Right lobe of liver (tissue), 6 donors: ENCODE measurements around the gene SHKBP1. TPM values are rescaled to one million over a fixed set of nuclear protein-coding genes. Genes with fewer than 3 reads are reported as not detected.

ENCODE experiments used
- ATAC-seq, 4 donors: fragments of 200-7000 bp; cut with Tn5 transposase; one replicate each; pipeline ENCODE4 v1.9.1; 2020; ENCODE audit warnings: mild to moderate bottlenecking in 4 of 4, moderate library complexity in 4 of 4
- DNase-seq, 3 donors: peaks; one replicate each; pipeline ENCODE4 v3.0.0-alpha.2; 2020
- H3K27ac ChIP-seq, 3 donors: fragments of 200-600 bp; one replicate each; pipeline ENCODE4 v1.8.0; 2022
- H3K27me3 ChIP-seq, 2 donors: fragments of 200-600 bp; one replicate each; pipeline ENCODE4 v1.8.0; 2022
- H3K36me3 ChIP-seq, 4 donors: fragments of 200-600 bp; sonication (generic) in 1 of 4; one replicate each; pipeline versions ENCODE4 v1.5.1 to v1.8.0; 2017 to 2022; ENCODE audit warnings: control low read depth in 1 of 4
- H3K4me1 ChIP-seq, 4 donors: fragments of 200-600 bp; sonication (generic) in 1 of 4; one replicate each; pipeline versions ENCODE4 v1.5.1 to v1.8.0; 2017 to 2022; ENCODE audit warnings: control low read depth in 1 of 4
- H3K4me3 ChIP-seq, 3 donors: fragments of 200-600 bp; one replicate each; pipeline ENCODE4 v1.8.0; 2022
- H3K9me3 ChIP-seq, 4 donors: fragments of 200-600 bp; sonication (generic) in 1 of 4; one replicate each; pipeline versions ENCODE4 v1.5.1 to v1.8.0; 2017 to 2022; ENCODE audit warnings: control low read depth in 1 of 4
- POLR2A ChIP-seq: fragments of 450-650 bp; IDR thresholded peaks from one replicate; pipeline ENCODE4 v1.6.1; 2017; ENCODE audit warnings: antibody characterized with exemption, mild to moderate bottlenecking
- WGBS: methylation state at CpG from one replicate; pipeline ENCODE4 v1.1.6; 2018; ENCODE audit warnings: low coverage, low lambda C conversion rate; ENCODE audit not compliant: insufficient coverage; ENCODE audit errors: missing lambda C conversion rate; 5-methylcytosine and 5-hydroxymethylcytosine counted together
- intact Hi-C, 2 donors: fragments of 100-400 bp; cut with DNase I; formaldehyde crosslinking; loops; one replicate each; pipeline versions ENCODE4 v1.11.2 to v1.14.1; 2022
- total RNA-seq, 6 experiments: library from RNA; depleted of rRNA in 2 of 6; stranded (reverse); fragments of >200 nt in 2 of 6; fragmentation: NEBNext Ultra II Directional in 3 of 6; extraction: Animal tissue kit (Norgen Biotek cat#: 25700) in 3 of 6; gene quantifications; one replicate each; pipeline versions ENCODE4 v1.1.0 to v1.2.4, GENCODE V29; 2016 to 2023
- TF ChIP-seq, protein P1 (sequence below), 4 donors: fragments of 200-600 bp in 3 of 4; fragments of 450-650 bp in 1 of 4; IDR thresholded peaks; one replicate each; pipeline versions ENCODE4 v1.5.1 to v1.8.0; 2016 to 2022; ENCODE audit warnings: antibody characterized with exemption in 4 of 4, mild to moderate bottlenecking in 2 of 4
- donor health status: DM: no; HTN: yes; CAD: no.
- donor health status: DM: no; HTN: no; CAD: no.
- donor health status: DM: no; HTN: no; CAD: no.
- donor health status: DM: no; HTN: yes; CAD: no.
- donor health status: DM: no; HTN: yes; CAD: no.

The SHKBP1 gene
- total RNA-seq, 6 experiments from 2014 or later: 16.1 to 29.0 (median 22.4) TPM

DNA sequence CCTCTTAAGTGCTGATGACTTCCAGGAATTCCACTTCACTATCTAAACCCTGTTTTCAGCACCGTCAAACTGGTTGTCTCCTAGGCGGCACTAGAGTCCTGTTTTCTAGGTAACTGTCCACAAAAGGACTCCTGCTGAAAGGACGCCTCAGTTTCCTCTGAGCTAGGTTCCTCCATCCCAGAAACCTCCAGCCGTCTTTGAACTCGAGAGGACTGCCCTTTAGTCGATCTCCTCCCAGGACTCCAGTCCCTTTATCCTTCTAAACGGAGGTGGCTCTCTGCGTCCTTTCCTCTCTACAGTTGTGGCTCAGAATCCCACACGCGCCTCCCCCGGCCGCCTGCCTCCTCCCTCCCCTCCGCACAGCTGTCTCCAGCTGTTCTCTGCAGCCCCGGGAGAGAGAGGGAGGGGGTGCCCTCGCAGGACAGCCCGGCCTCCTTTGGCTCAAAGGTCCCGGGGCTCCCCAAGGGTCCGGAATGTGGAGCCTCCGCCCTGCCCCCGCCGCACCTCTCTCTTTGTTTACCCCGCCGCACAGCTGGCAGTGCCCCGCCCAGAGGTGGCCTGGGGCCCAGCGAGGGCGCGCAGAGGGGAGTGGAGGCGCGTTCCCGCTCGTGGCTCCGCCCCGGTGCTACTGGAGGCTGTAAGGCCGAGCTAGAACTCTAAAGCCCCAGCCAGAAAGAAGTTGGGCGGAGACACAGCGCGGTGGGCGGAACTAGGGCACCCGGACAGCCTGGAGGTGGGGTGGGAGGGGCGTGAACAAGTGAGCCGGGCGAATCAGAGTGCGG lies 26.9 kb downstream of the SHKBP1 start:
- H3K27me3 ChIP-seq: peaks cover 0 to 14% of the 10 kb centered on the region in 2 donors
- intact Hi-C loops: no loop called here
- peak overlapping the region; percentile 22 to 40 (median 37) for H3K4me3 ChIP-seq
- WGBS: 1% methylated on average over 21 of the region's 43 CpGs
- H3K27ac ChIP-seq: peak overlapping the region; percentile 33 to 57 (median 44)
- no peaks in the 10 kb centered on the region for H3K9me3 ChIP-seq
- ATAC-seq: peak; percentile 80 to 91 (median 86)
- H3K36me3 ChIP-seq: no peaks in the 10 kb centered on the region
- H3K4me1 ChIP-seq: peaks cover 0 to 29% (median 0%) of the 10 kb centered on the region in 4 donors
- DNase-seq: peak; percentile 97 to 98 (median 98)
- TF ChIP-seq, protein P1, sequence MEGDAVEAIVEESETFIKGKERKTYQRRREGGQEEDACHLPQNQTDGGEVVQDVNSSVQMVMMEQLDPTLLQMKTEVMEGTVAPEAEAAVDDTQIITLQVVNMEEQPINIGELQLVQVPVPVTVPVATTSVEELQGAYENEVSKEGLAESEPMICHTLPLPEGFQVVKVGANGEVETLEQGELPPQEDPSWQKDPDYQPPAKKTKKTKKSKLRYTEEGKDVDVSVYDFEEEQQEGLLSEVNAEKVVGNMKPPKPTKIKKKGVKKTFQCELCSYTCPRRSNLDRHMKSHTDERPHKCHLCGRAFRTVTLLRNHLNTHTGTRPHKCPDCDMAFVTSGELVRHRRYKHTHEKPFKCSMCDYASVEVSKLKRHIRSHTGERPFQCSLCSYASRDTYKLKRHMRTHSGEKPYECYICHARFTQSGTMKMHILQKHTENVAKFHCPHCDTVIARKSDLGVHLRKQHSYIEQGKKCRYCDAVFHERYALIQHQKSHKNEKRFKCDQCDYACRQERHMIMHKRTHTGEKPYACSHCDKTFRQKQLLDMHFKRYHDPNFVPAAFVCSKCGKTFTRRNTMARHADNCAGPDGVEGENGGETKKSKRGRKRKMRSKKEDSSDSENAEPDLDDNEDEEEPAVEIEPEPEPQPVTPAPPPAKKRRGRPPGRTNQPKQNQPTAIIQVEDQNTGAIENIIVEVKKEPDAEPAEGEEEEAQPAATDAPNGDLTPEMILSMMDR (IDR thresholded peaks at IDR 0.05): no peak
- TF ChIP-seq POLR2A: peak; percentile 51

GRCh38 chr19:40604171-40604646 lies 27.5 kb downstream of the SHKBP1 start:
- TF ChIP-seq, protein P1 (IDR thresholded peaks at IDR 0.05): no peak
- no peak for TF ChIP-seq POLR2A
- WGBS: 0% methylated on average over 16 of the region's 18 CpGs
- peak overlapping the region in 1 of 3 donors; percentile 57 for H3K27ac ChIP-seq
- H3K4me1 ChIP-seq: peaks cover 0 to 30% (median 0%) of the 10 kb centered on the region in 4 donors
- DNase-seq (no peak), ATAC-seq (no peak)
- H3K4me3 ChIP-seq: peak overlapping the region in 2 of 3 donors; percentile 22 to 40
- no peaks in the 10 kb centered on the region for H3K9me3 ChIP-seq
- intact Hi-C loops: no loop called here
- H3K27me3 ChIP-seq: peaks cover 0 to 10% of the 10 kb centered on the region in 2 donors
- H3K36me3 ChIP-seq: no peaks in the 10 kb centered on the region

DNA sequence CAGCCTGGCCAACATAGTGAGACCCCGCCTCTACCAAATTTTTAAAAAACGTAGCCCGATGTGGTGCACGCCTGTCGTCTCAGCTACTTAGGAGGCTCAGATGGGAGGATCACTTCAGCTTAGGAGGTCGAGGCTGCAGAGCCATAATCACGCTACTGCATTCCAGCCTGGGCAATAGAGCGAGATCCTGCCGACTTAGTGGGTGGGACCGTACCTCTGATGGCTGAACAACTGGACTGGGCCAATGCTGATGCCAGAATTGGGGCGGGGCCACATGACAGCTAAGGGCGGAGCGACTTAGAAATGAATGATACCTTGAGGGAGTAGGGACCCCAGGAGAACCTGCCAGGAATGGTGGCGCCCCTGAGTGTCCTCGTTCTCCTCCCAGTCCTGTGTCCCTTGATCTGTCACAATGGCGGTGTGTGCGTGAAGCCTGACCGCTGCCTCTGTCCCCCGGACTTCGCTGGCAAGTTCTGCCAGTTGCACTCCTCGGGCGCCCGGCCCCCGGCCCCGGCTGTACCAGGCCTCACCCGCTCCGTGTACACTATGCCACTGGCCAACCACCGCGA lies 28.1 kb downstream of the SHKBP1 start:
- Histone ChIP-seq H3K4me3 (peak overlapping the region; percentile 38 to 48 (median 41)), H3K4me1 (peaks cover 0 to 35% (median 0%) of the 10 kb centered on the region in 4 donors), H3K36me3 (no peaks in the 10 kb centered on the region), H3K27me3 (peaks cover 0 to 11% of the 10 kb centered on the region in 2 donors), H3K27ac (no peak overlapping the region), H3K9me3 (no peaks in the 10 kb centered on the region)
- TF ChIP-seq, protein P1 (IDR thresholded peaks at IDR 0.05): no peak
- TF ChIP-seq POLR2A: no peak
- intact Hi-C loops: no loop called here
- 14% methylated on average over 2 of the region's 29 CpGs for WGBS
- no peak for ATAC-seq
- DNase-seq: no peak

DNA sequence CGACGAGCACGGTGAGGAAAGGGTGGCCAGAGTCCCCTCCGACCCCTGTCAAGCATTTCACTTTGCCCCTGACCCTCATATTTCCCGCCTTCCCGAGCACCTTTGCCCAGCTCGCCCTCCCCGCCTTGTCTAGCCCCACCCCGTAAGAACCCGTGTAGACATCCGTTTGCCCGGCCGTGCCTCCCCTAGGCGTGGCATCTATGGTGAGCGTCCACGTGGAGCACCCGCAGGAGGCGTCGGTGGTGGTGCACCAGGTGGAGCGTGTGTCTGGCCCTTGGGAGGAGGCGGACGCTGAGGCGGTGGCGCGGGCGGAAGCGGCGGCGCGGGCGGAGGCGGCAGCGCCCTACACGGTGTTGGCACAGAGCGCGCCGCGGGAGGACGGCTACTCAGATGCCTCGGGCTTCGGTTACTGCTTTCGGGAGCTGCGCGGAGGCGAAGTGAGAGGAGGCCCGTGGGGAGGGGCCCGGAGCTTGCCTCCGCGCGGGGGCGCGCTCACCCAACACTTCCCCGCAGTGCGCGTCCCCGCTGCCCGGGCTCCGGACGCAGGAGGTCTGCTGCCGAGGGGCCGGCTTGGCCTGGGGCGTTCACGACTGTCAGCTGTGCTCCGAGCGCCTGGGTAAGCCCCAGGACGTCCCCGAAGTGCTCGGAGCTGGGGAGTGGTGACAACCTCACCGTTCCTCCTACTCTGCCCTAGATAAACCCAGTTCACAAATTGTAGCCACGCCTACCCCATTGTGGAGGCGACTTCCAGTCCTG lies 28.7 kb downstream of the SHKBP1 start:
- DNase-seq (peak; percentile 74 to 82 (median 78)), ATAC-seq (peak; percentile 4 to 38 (median 18))
- TF ChIP-seq, protein P1 (IDR thresholded peaks at IDR 0.05): peak in 2 of 4 donors; percentile 24 to 28
- TF ChIP-seq POLR2A: peak; percentile 46
- peak overlapping the region; percentile 38 to 48 (median 41) for H3K4me3 ChIP-seq
- peaks cover 0 to 38% (median 0%) of the 10 kb centered on the region in 4 donors for H3K4me1 ChIP-seq
- intact Hi-C loops: no loop called here
- H3K27me3 ChIP-seq: peaks cover 0 to 4% of the 10 kb centered on the region in 2 donors
- H3K9me3 ChIP-seq: no peaks in the 10 kb centered on the region
- no peaks in the 10 kb centered on the region for H3K36me3 ChIP-seq
- H3K27ac ChIP-seq: peak overlapping the region in 2 of 3 donors; percentile 12 to 29
- WGBS: 0% methylated on average over 33 of the region's 71 CpGs
